ENCODE data around the gene WNT11.
A peak's percentile ranks its signal among the peaks of the same experiment; 100 is the strongest.

The WNT11 gene

DNA sequence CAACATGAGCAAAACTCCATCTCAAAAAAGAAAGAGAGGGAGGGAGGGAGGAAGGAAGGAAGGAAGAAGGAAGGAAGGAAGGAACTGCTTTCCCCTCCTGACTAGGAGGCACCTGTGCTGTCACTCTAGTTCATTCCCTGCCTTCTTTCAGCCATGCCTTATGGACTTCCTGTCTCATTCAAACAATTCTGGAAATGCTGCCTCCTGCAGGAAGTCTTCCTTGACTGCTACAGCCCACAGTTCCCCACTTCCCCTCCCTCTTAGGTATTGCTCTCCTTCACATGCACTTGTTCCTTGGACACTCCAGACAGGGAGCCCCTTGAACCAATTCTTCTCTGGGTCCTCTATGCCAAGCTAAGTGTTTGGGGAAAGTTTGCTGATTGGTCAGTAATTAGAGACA, 31.6 kb upstream of the WNT11 start:
- peak; percentile 46 for DNase-seq

DNA sequence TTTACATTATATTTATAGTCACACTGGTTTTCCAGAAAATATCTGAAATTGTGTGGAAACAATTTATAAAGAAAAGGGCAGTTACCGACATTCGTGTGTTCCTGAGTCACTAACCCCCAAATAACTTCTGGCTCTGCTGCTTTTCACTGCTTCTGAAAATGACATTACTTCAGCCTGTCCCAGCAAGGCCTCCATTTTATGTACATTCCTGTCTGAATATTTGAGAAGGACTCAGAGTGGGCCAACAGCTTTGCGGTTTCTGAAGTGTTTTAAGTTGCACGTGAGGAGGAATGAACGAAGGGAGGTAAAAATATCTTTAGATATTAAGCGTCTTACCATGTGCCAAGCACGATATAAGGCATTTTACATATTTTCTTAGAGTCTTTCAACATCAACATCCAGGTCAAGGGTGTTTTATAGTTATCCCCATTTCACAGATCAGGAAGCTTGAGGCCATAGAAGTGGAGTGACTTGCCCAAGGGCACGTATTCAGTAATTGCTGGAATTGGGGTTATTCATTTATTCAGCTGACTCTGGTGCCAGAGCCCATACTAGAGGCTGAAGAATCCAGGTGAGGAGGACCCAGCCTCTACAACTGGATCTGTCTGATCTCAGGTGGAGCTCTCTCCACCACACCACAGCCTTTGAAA, 30.8 kb upstream of the WNT11 start:
- DNase-seq, result no peak

DNA sequence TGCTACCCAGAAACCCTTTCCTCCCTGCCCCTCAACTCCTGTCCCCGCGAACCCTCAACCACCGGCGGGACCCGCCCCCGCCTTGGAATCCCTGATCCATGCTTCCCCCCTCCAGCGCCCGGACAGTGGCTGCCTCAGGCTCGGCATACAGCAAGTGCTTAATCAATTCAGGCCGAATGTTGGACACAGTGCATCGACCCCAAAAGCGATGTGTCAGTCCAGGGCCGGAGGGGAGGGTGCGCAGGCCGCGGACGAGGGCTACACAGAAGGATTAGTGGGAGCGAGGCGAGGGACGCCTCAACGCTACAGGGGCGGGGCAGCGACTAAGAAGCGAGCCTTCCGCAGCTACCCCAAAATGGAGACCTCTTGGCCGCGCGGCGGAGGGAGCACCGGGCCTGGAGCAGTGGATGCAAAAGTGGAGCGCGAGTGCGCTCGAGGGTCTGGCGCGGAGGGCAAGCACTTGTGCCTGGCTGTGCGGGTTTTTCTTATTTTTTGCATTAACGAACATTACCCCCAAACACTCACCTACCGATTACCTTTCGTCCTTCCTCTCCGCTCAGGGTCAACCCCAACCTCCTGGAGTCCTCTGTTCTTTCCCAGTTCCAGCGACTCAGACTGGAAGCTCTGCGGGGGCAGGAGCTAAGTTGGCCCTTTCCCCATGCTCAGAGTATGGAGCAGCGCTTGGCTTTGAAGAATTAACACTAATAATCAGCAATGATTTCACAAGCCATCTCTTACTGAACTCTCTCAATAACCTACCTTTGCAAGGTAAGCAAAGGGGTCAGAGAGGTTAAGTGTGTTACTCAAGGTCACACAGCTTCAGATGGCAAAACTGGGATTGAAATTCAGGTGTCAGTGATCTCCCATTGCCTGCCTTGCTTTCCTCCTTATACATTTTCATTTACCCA, 30.0 kb upstream of the WNT11 start:
- DNase-seq, result peak; percentile 58

DNA sequence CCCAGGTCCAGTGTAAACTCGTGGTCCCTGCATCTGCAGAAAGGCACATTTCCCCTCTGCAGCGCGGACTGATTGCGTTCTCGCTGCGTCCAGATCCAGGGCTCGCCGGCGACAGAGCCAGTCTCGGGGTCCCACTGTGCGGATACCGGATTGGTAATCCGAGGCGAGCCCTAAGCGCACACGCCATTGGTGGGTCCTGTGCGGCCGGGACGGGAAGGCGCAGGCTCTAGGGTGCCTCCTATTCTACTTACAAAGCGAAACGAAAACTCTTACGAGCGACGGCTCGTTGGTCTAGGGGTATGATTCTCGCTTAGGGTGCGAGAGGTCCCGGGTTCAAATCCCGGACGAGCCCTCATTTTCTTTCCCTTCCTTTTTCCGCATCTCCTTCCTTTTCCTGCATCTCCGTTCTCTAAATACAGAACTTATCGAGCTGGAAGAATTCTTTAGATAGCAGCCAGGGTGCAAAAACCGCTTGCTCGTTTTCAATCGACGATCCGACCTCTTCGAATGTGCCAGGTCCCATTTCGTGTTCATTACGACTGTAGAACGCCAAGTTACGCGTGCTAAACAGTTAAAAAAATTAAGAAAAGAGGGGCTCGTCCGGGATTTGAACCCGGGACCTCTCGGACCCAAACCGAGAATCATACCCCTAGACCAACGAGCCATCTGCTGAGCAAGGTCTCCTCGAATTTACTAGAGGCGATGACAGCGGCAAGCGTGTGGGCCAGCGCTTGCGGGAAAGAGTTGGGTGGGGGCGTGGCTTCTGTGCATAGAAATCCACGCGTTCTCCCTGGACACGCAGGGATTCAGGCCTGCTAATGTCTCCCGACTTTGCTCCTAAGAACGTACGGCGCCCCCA, 29.2 kb upstream of the WNT11 start:
- peak; percentile 88 for DNase-seq

DNA sequence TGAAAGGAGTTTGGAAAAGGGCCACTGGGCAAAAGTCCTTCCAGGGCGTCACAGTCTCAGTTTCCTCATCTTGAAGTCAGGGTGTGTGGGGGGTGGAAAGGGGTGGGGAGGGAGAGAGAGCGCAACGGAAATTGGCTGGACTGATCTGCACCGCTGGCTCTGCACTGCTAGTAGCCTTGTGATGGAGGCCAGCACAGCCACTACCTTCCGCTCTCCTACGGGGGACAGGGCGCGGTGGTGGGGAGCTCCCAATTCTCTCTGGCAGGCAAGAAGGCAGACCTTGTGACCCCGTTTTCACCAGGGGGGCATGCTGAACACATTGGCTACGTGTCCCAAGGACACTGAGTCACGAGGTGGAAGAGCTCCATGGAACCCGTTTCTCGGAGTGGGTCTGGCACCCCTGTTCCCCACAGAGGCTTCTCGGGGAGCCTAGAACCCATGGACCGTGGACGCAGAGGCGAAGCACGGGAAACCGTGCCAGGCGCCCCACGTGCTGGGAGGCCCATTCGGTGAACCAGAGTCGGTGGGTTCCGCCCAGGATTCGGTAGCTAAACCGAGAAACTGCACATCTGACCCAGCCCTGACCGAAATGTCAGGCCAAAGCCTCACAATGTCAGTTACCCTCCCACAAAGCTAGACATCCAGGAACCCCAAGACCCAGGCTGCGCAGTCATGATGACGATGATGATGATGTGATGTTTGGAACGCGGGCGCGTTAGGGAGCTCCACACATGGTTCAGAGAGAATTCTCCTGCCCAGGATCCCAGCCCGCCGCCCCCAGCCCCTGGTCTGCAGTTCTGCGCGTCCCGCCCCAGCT, 28.3 kb upstream of the WNT11 start:
- peak; percentile 69 for DNase-seq

DNA sequence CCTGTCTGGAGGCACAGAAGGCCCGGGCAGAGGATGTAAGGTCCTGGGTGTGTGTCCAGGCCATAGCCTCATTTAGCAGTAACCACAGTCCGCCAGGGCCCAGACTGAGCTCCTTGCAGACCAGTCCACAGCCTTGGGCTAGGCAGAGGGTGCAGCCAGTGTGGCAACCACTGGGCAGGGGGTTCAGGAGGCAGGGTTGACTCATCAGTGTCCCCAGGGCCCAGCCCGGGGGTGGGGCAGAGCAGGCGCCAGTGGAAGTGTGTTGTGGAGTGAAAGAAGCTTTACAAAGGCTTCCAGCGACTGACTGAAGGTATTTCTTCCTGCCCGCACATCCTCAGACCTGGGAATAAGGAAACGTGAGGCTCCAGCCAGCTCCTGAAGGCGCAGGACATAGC, 27.7 kb upstream of the WNT11 start:
- peak; percentile 22 for DNase-seq

DNA sequence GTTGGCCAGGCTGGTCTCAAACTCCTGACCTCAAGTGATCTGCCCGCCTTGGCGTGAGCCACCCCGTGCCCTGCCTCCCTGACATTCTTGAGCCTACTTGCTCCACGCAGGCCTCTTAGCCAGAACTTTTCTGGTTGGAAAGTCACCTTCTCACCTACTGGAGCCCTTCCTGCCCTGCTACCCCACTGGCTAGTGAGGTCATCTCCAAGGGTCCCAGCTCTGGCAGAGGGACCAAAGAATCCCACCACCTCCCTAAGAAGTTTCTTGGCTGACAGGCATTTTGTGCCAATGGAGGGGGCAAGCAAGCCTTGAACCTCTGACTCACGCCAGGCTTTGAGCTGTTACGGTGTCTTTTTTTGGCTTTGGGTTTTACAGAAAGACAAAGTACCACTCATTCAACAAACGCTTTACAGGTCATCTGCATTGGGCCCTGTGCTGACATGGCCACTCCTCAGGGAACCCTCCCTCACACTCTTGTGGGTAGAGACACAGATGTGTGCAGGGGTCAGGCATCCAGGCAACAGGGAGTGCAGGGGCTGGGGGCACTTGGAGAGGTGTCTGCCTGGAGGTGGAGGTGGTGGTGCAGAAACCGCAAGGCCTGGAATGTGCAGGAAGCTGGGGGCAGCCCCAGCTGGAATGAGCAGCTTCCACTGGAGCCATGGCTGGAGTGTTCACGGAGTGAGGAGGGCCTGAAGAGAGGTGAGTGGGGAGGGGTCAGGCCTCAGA, 27.1 kb upstream of the WNT11 start:
- no peak for DNase-seq

DNA sequence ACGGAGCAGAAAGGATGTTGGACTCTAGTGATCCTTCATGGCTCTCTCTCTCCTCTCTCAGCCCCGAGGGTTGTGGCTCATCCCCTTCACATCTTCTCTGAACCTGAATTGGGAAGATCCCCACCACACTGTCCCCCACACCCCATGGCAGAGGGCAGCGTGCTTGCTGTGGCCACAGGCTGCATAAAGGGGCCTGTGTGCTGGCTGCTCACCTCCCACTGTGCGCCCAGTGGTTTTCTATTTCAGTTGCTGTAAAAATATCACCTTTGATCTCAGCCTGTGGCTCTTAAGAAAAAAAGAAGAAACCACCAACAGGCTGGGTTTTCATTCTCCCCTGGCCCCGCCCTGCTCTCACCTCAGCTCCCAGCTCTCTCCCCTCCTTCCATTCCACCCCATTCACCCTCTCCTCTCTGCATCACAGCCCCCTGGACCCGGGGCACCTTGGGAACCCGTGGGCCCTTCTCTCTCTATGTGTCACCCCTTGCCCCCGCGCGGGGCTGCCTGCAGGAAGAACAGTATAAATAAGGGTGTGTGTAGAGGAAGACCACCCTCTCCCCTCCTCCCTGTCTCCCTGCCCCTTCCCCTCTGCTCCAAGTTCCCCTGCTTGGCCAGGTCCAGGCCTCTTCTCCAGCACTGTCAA, 25.8 kb upstream of the WNT11 start:
- no peak for DNase-seq

DNA sequence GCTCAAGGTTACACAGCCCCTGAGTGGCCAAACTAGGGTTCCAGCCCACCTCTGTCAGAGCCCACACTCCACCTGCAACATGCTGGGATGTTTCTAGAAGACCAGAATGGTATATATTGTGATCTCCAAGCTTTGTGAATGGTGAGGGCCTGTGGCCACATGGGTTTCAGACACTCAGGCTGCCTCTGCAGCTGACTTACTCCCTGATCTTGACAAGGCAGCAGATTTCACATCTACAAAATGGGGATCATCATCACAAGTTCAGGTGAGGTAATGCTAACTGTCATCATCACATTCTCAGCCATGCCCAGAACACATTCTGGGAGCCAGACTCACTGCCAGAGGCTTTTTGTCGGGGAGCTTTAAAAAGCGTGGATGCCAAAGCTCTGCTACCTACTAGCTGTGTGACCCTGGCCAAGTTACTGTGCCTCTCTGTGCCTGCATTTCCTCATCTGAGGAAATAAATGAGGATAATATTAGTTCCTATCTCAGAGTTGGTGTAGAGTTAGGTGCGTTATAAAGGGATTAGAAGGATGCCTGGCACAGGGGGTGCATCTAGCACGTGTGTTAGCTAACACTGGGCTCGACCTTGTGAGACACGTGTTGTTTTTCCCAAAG, 24.9 kb upstream of the WNT11 start:
- peak; percentile 50 for DNase-seq

DNA sequence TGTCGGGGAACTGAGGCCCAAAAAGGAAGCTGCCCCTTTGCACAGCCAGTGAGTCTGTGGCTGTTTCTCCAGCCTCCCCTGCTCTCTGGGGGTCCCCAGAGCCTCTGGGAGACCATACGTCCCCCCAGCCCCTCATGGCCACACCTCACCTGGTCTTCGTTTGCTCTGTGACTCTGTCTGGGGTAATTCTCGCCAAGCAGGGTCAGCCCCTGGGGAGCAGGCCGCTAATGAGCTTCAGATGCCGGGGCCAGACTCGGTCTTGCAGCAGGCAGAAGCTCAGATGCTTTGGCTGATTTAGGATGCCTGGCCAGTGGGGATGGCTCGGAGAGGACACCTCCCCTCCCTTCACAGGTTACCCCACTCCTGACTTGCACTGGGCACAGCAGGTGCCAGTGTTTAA, 24.1 kb upstream of the WNT11 start:
- DNase-seq, result no peak

DNA sequence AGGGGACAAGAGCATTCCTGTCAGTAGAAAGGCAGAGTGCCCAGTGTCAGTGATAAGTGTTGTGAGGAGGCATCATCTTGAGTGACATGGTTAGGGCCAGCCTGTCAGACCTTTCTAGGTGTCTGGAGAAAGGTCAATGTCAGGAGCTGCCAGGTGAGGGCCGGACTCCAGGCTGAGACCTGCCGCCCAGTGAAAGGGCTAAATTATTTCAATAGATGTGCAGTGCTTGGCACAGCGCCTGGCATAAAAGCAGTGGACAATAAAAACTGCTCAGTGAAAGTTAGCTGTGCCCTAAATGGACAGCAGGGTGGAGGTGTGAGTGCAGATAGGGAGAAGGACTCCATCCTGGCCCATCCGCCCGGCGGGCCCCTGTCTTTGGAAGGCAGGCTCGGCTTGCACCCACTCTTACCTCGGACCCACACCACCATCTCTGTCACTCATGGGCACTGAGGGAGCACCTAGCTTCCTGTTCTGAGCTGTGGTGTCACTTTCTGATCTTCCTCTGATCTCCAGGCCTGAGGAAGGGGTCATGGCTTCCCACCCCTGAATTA, 23.5 kb upstream of the WNT11 start:
- no peak for DNase-seq

DNA sequence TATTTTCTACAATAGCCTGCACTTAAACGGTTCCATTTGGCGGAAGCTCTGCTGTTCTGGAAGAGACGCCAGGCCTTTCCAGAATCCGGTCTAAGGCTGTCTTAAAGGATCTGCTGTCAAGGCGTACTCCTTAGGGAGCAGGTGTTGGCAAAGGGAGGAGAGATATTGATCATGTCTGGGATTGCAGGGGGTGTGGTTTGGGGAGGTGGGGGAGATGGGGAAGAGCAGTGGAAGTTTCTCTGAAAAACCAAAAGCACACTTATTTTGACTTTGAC, 22.5 kb upstream of the WNT11 start:
- DNase-seq, result no peak

DNA sequence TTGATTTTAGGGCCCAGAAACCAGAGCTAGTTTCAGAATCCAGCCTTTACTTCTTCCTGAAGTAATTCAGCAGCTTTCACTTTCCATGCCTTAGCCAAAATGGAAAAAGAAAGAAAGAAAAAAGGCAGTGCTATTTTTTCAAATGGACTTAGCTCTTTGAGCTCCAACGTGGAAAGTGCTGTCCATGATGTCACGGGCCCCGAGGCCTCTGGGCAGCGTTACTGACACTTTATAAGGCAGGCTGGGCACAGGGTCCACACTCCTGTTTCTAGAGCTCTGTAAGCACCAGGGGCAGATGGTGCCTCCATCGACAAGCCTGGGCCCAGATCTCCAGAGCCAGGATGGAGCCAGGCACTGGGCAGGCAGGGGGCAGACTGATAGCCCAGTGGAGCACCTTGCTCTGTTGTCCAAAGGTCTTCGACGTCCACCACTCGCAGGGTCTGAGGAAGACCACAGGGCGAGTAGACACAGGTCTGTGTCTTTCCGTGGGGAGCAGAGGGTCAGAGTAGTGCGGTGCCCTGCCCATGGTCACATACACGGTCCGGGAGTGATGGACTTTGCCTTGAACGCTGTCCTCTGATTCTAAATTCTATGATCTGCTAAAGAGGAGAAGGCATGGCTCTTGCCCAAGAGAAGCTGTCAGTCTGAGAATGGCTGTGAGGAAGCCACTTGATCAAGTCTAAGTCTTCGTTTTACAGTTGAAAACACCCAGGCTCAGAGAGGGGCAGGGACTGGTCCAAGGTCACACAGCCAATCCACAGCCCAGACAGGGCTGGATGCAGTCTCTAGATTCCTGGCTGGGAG, 22.0 kb upstream of the WNT11 start:
- peak; percentile 78 for DNase-seq

DNA sequence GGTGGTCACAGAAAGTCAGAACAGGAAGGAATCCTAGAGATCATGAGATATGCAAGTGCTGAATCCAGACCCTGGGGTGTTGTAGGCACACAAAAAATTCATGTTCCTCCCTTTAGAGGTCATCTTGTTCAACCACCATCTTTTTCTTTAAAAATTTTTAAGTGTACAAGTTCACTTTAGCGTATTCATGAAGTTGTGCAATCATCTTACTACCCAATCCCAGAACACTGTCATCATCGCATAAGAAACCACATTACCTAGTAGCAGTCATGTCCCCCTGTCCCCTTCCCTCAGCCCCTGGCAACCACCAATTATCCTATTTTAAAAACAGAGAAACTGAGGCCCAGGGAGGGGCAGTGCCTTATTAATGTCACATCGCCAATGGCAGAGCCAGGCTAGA, 20.3 kb upstream of the WNT11 start:
- DNase-seq, result no peak

DNA sequence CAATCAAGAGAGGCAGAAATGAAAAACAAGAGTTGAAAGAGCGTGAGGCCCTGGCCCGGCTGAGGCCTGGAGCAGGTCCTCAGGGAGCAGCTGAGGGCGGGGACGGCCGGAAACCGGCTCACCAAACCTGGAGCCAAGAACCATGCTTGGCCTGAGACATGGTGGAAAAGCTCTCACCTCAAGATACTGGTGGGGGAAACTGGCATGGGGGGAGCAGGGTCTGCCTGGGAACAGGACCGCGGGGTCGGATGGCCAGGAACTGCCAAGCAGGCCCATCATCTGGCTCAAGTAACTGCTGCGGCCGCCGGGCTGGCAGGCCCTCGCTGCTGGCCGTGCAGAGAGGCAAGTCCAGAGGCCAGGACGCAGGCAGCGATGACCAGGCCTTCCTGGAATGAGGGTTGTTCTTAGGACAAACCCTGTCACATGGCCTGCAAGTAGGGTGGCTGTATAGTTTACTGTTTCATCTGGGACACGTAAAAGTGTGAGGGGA, 18.9 kb upstream of the WNT11 start:
- no peak for DNase-seq

DNA sequence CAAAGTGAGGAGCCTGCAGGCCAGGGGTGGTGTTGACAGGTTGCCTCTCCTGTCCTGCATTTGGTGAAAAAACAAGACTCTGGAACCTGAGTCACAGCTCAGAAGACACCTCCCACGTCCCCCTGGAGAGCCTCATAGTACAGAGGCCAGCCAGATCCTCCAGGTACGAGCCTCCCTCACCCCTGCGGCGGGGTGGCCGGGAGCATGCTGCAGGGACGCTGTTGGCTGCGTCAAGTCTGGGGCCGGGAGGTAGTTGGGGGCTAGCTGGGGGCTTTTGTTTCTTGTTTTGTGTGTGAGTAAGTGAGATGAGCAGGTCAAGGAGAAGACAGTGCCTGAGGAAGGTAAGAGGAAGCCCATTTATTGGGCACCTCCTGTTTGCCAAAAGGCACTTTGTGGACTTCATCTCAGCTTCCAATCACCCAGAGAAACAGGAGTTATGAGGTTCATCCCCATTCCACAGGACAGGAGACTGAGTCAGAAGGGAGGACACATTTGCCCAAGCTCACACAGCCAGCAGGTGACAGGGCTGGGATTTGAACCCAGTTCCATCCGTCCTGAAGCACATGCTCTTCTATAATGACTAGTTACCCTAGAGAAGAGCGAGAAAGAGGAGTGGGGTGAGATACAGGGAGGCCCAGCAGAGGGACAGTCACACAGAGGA, 18.3 kb upstream of the WNT11 start:
- no peak for DNase-seq

DNA sequence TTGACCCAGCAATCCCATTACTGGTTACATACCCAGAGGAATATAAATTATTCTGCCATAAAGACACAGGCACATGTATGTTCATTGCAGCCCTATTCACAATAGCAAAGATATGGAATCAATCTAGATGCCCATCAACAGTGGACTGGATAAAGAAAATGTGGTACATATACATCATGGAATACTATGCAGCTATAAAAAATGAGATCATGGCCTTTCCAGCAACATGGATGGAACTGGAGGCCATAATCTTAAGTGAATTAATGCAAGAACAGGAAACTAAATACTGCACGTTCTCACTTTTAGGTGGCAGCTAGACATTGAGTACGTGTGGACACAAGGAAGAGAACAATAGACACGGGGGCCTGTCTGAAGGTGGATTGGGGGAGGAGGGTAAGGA, 15.1 kb upstream of the WNT11 start:
- DNase-seq, result no peak

DNA sequence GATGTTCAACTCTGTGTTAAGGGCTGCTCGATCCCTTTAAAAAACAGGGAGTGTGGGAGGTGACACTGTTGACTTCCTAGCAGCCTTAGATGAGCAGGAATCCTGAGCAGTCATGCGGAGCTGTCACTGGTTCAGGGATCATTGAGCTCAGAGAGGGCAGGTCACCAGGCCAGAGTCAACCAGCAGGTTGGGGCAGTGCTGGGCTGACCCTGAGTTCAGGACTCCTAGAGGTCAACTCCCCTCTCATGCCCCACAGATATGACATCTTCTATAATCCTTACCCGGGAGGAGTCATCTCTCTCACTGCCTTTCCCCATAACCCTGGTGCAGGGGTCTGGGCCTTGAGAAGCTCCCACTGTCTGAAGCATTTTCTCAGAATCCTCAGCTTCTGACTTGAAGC, 12.9 kb upstream of the WNT11 start:
- DNase-seq, result no peak

DNA sequence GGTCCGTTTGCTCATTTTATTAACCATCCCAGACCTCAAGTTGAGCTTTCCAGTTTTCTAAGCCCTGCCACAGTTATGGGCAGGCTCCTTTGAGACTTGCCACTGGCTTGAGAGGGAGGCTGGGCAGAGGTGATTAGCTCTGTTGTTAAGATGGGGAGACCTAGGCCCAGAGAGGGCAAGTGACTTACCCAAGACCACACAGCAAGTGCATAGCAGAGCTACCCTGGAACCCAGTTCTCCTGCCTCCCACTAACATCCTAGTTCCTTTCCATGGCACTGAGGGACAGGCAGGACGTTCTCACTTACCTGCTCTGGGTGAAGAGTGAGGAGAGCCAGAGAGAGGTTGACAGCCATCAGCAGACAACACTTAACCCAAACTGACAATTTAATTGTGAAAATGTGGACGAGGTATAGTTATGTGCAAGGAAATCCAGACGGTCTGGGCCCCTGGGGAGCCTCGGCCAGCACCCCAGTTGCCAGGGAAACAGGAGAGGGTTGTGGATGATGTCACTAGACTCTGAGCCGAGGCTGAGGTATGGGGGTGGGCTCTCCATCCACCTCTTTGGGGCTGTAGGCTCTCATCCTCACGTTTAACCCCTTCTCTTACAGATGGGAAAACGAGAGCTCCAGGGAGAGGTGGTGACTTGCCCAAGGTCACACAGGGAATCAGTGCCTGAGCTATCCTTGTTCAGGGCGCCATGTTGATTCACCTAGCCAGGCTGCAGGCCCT, 12.3 kb upstream of the WNT11 start:
- no peak for DNase-seq

Measured in inflammatory macrophage treated with lipopolysaccharide for 4 hours (primary cell).